GM23248 (cell line): ENCODE results near the gene FAM151A. TPM values are rescaled to one million over a fixed set of nuclear protein-coding genes. Genes with fewer than 3 reads are reported as not detected.
"Not testable (repeated sequence)": the region's sequence is repeated elsewhere in the genome, so short reads cannot be mapped to it uniquely, and the experiment has no call there.

Source experiments
- DNase-seq: peaks from one replicate; pipeline ENCODE4 v3.0.0-alpha.2; 2015
- H2AFZ ChIP-seq: fragments of 200-600 bp; sonication (generic); 2 replicates; pipeline ENCODE4 v1.6.1; 2016; ENCODE audit warnings: antibody characterized with exemption
- H3F3A ChIP-seq: fragments of 200-600 bp; sonication (generic); 2 replicates; pipeline ENCODE4 v1.6.1; 2016; ENCODE audit warnings: mild to moderate bottlenecking, antibody characterized with exemption, mixed run types; ENCODE audit not compliant: insufficient read depth
- H3K27ac ChIP-seq: fragments of 200-600 bp; sonication (generic); 2 replicates; pipeline ENCODE4 v1.5.1; 2016; ENCODE audit warnings: mild to moderate bottlenecking
- H3K27me3 ChIP-seq: fragments of 200-600 bp; sonication (generic); replicated peaks from 2 replicates; pipeline ENCODE4 v1.6.1; 2016; ENCODE audit warnings: mild to moderate bottlenecking; ENCODE audit not compliant: insufficient read depth
- H3K36me3 ChIP-seq: fragments of 200-600 bp; sonication (generic); 2 replicates; pipeline ENCODE4 v1.6.1; 2016; ENCODE audit warnings: low read depth, mild to moderate bottlenecking
- H3K4me1 ChIP-seq: fragments of 200-600 bp; sonication (generic); 2 replicates; pipeline ENCODE4 v1.6.1; 2016; ENCODE audit warnings: mild to moderate bottlenecking; ENCODE audit not compliant: insufficient read depth
- H3K4me2 ChIP-seq: fragments of 200-600 bp; sonication (generic); one replicate; pipeline ENCODE4 v1.6.1; 2016; ENCODE audit warnings: mild to moderate bottlenecking; ENCODE audit not compliant: unreplicated experiment
- H3K4me3 ChIP-seq: fragments of 200-600 bp; sonication (generic); 2 replicates; pipeline ENCODE4 v1.5.1; 2016; ENCODE audit warnings: mild to moderate bottlenecking
- H3K79me2 ChIP-seq: fragments of 200-600 bp; sonication (generic); 2 replicates; pipeline ENCODE4 v1.6.1; 2016; ENCODE audit warnings: mild to moderate bottlenecking; ENCODE audit not compliant: insufficient read depth
- H3K9ac ChIP-seq: fragments of 200-600 bp; sonication (generic); 2 replicates; pipeline ENCODE4 v1.6.1; 2016; ENCODE audit warnings: mild to moderate bottlenecking
- H3K9me2 ChIP-seq: fragments of 200-600 bp; sonication (generic); 2 replicates; pipeline ENCODE4 v1.6.1; 2016; ENCODE audit warnings: mixed run types, mild to moderate bottlenecking, moderate library complexity; ENCODE audit not compliant: insufficient read depth
- H3K9me3 ChIP-seq: fragments of 200-600 bp; sonication (generic); one replicate; pipeline ENCODE4 v1.6.1; 2017; ENCODE audit warnings: low read depth
- H4K20me1 ChIP-seq: fragments of 200-600 bp; sonication (generic); 2 replicates; pipeline ENCODE4 v1.6.0; 2016; ENCODE audit not compliant: insufficient read depth
- EZH2 ChIP-seq: fragments of 200-600 bp; sonication (generic); IDR thresholded peaks from 2 replicates; pipeline ENCODE4 v1.6.1; 2018; ENCODE audit warnings: antibody characterized with exemption, mild to moderate bottlenecking; ENCODE audit not compliant: insufficient read depth, poor library complexity, severe bottlenecking
- EZH2phosphoT487 ChIP-seq: fragments of 200-600 bp; sonication (generic); IDR thresholded peaks from 2 replicates; pipeline ENCODE4 v1.6.1; 2018; ENCODE audit warnings: antibody characterized with exemption, moderate library complexity, mild to moderate bottlenecking, low read depth; ENCODE audit not compliant: insufficient read depth
- WGBS, 2 experiments: methylation state at CpG; one replicate each; pipeline ENCODE4 v1.1.6; 2015 to 2017; ENCODE audit warnings: low lambda C conversion rate in 2 of 2, low coverage in 1 of 2; ENCODE audit errors: missing lambda C conversion rate in 2 of 2; 5-methylcytosine and 5-hydroxymethylcytosine counted together
- in situ Hi-C: fragments of 300-500 bp; cut with MboI; formaldehyde crosslinking; loops from 2 replicates; pipeline ENCODE4 v1.15.0; 2020
- polyA plus RNA-seq: library from polyadenylated mRNA; unstranded; fragments of >200 nt; fragmentation: Nextera tagmentation; extraction: Ambion mirVana; gene quantifications from 2 replicates; pipeline ENCODE4 v1.2.1, GENCODE V29; 2016
- total RNA-seq: library from RNA; depleted of rRNA; stranded (reverse); fragments of >200 nt; shearing (Covaris generic); gene quantifications from 2 replicates; pipeline ENCODE4 v1.2.3, GENCODE V29; 2014

Gene FAM151A
- total and polyA plus RNA-seq, 2 experiments from 2014 or later = 0.09 TPM; not detected in 1

DNA sequence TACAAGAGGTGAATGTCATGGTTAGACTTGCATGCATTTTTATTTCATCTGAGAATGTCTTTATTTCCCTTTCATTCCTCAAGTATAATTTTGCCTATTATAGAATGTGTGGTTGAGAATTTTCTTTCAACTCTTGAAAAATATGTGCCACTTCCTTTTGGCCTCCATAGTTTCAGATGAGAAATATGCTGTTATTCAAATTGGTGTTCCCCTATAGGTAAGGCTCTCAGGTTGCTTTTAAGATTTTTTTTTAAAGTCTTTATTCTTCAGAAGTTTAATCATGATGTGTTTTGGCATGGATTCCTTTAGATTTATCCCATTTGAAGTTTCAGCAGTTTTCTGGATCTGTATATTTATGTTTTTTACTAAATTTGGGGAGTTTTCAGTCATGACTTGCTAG lies 20.4 kb upstream of the FAM151A start:
- no peaks in the 10 kb centered on the region for H3K4me1 ChIP-seq
- H3K9me3 ChIP-seq = no peaks in the 10 kb centered on the region
- no peak for TF ChIP-seq EZH2phosphoT487
- TF ChIP-seq EZH2 = no peak
- in situ Hi-C loops = no loop called here
- no peak overlapping the region for H3K27ac ChIP-seq
- no peaks in the 10 kb centered on the region for H3K36me3 ChIP-seq
- H3K27me3 ChIP-seq = no peaks in the 10 kb centered on the region
- no peaks in the 10 kb centered on the region for H3K79me2 ChIP-seq
- H3K4me2 ChIP-seq = no peak overlapping the region
- no peaks in the 10 kb centered on the region for H3K9me2 ChIP-seq
- peak; percentile 15 for DNase-seq
- no peak overlapping the region for H2AFZ ChIP-seq
- no peak overlapping the region for H3K4me3 ChIP-seq
- H3K9ac ChIP-seq = no peak overlapping the region
- no peaks in the 10 kb centered on the region for H3F3A ChIP-seq
- H4K20me1 ChIP-seq = no peaks in the 10 kb centered on the region

DNA sequence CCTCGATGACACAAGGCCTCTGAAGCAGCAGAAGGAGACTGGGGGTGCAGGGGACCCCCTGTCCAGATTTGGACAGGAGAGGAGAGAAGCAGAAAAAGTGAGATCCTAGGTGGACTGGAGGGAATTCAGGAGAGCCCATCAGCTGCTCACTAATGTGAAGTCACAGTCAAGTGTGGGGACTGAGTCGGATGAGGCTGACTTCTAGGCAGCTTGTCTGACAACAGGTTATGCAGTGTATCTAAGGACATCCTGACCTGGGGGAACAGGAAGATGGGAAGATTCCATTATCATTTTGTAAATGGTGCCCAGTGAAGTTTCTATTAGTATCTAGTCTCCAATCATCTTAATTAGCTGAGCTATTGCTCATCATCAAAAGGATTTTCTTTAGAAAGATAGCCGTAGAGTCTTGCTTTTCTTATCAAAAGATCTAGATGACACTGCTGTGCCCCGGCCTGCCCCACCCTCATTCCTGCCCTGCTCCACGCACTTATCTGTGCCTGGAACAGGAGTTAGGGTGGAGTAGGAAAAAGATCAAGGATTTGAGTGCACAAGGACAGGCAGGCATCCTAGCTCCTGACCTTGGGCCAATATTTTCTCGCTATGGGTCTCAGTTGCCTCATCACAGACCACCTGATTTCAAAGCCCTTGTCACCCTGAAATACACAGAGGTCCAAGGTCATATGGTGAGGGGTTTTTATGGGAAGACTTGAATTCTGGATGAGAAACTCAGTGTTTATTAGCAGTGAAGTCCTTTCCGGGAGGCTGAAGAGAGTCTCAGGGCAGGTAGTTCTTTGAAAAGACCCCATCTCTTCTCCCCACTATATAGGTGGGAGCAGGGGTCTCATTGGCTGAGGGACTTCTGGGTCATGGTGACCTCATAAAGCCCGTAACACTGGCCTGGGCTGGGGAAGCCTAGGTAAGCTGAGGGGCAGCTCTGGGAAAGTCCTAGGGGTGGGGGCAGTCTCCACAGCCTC lies 17.8 kb upstream of the FAM151A start, which contains the start of gene MROH7:
MROH7 (plus strand) TSS at position 924 of the 974 bp plus-strand sequence. CDS start 11,141 bp downstream, outside the sequence.
- H3K79me2 ChIP-seq = no peaks in the 10 kb centered on the region
- H3K36me3 ChIP-seq = no peaks in the 10 kb centered on the region
- no peaks in the 10 kb centered on the region for H3F3A ChIP-seq
- H3K9me2 ChIP-seq = no peaks in the 10 kb centered on the region
- no peaks in the 10 kb centered on the region for H3K9me3 ChIP-seq
- no peak for DNase-seq
- H3K4me1 ChIP-seq = no peaks in the 10 kb centered on the region
- no peak within 1 kb of the TSS for H3K27ac ChIP-seq
- H4K20me1 ChIP-seq = no peaks in the 10 kb centered on the region
- no peak within 1 kb of the TSS for H3K4me3 ChIP-seq
- H3K27me3 ChIP-seq = no peaks in the 10 kb centered on the region
- no peak within 1 kb of the TSS for H2AFZ ChIP-seq
- in situ Hi-C loops = no loop called here
- 50 to 59% methylated on average over 8 of the region's 8 CpGs for WGBS, 2 experiments
- no peak for TF ChIP-seq EZH2phosphoT487
- no peak for TF ChIP-seq EZH2
- H3K9ac ChIP-seq = no peak within 1 kb of the TSS
- no peak within 1 kb of the TSS for H3K4me2 ChIP-seq

DNA sequence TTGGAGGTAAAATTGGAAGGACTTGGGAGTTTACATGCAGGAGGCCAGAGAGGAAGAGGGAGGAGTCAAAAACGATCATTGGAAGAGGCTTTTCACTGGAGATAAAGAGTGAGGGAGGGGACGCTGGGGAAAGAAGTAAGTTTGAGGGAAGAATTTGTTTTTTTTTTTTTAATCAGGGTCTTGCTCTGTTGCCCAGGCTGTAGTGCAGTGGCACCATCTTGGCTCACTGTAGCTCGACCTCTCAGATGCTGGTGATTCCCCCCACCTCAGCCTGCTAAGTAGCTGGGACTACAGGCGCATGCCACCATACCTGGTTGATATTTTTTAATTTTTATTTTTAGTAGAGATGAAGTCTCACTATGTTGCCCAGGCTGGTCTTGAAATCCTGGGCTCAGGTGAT lies 17.0 kb upstream of the FAM151A start:
- in situ Hi-C loops = no loop called here
- 43 to 45% methylated on average over 4 of the region's 4 CpGs for WGBS, 2 experiments
- Histone ChIP-seq H3K27me3 (no peaks in the 10 kb centered on the region), H3K9ac (no peak overlapping the region), H3K9me2 (no peaks in the 10 kb centered on the region), H3K36me3 (no peaks in the 10 kb centered on the region), H3K9me3 (no peaks in the 10 kb centered on the region), H3F3A (no peaks in the 10 kb centered on the region), H3K79me2 (no peaks in the 10 kb centered on the region), H4K20me1 (no peaks in the 10 kb centered on the region), H2AFZ (no peak overlapping the region), H3K4me2 (no peak overlapping the region), H3K4me3 (no peak overlapping the region), H3K27ac (no peak overlapping the region), H3K4me1 (no peaks in the 10 kb centered on the region)
- TF ChIP-seq EZH2 = no peak
- TF ChIP-seq EZH2phosphoT487 = no peak
- DNase-seq = no peak

DNA sequence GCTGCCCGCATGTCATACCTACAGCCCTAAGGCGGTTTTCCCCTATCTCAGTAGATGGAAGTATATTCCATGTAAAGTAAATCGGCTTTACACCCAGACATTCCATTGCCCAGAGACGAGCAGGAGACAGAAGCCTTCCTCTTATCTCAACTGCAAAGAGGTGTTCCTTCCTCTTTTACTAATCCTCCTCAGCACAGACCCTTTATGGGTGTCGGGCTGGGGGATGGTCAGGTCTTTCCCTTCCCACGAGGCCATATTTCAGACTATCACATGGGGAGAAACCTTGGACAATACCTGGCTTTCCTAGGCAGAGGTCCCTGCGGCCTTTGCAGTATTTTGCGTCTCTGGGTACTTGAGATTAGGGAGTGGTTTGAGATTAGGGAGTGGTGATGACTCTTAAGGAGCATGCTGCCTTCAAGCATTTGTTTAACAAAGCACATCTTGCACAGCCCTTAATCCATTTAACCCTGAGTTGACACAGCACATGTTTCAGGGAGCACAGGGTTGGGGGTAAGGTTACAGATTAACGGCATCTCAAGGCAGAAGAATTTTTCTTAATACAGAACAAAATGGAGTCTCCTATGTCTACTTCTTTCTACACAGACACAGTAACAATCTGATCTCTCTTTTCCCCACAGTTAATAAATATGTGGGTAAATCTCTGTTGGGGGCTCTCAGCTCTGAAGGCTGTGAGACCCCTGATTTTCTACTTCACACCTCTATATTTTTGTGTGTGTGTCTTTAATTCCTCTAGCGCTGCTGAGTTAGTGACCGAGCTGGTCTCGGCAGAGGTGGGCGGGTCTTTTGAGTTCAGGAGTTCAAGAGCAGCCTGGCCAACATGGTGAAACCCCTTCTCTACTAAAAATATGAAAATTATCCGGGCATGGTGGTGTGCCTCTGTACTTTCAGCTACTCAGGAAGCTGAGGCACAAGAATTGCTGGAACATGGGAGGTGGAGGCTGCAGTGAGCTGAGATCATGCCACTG lies 13.4 kb upstream of the FAM151A start:
- H3K4me3 ChIP-seq, in situ Hi-C loops: not testable (repeated sequence)
- 59 to 61% methylated on average over 14 of the region's 14 CpGs for WGBS, 2 experiments

DNA sequence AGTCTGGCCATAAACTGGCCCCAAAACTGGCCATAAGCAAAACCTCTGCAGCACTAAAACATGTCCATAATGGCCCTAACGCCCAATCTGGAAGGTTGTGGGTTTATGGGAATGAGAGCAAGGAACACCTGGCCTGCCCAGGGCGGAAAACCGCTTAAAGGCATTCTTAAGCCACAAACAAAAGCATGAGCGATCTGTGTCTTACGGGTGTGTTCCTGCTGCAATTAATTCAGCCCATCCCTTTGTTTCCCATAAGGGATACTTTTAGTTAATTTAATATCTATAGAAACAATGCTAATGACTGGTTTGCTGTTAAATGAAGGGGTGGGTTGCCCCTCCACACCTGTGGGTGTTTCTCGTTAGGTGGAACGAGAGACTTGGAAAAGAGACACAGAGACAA lies 12.5 kb upstream of the FAM151A start:
- in situ Hi-C loops, H3K4me1 ChIP-seq: not testable (repeated sequence)
- 80 to 85% methylated on average over 7 of the region's 7 CpGs for WGBS, 2 experiments

More for the DNA sequence above, 13.4 kb upstream of the FAM151A start:
- not testable (repeated sequence) for H3K9me2 ChIP-seq, H4K20me1 ChIP-seq, H3K4me1 ChIP-seq, H3K36me3 ChIP-seq, H3K9me3 ChIP-seq, DNase-seq, H3K27ac ChIP-seq, H3K4me2 ChIP-seq, H3K27me3 ChIP-seq, H2AFZ ChIP-seq, H3K79me2 ChIP-seq, H3F3A ChIP-seq, H3K9ac ChIP-seq

More for the DNA sequence above, 12.5 kb upstream of the FAM151A start:
- not testable (repeated sequence) for H3K36me3 ChIP-seq, H4K20me1 ChIP-seq, H3K9me2 ChIP-seq, DNase-seq, H3K9me3 ChIP-seq, H3K9ac ChIP-seq, H3K27me3 ChIP-seq, H3K4me2 ChIP-seq, H3K27ac ChIP-seq, H3K4me3 ChIP-seq, H3F3A ChIP-seq, H3K79me2 ChIP-seq, H2AFZ ChIP-seq
